Measurements from ENCODE around the gene SDHD.
"Not testable (repeated sequence)": the region's sequence is repeated elsewhere in the genome, so short reads cannot be mapped to it uniquely, and the experiment has no call there.

GRCh38 chr11:112046647-112047046 is 40.0 kb upstream of the SDHD start:
- not testable (repeated sequence) for TF ChIP-seq CTCF (conservative IDR thresholded peaks at IDR 0.05 in 1 of 2, IDR thresholded peaks at IDR 0.05 in 1 of 2; ENCODE audit: low read depth in 1 of 2, low read length in 2 of 2); EZH2 (IDR thresholded peaks at IDR 0.05; ENCODE audit: low read length, missing control alignments)
